ENCODE results near the gene WDR64. TPM values are rescaled to one million over a fixed set of nuclear protein-coding genes. Genes with fewer than 3 reads are reported as not detected.

WDR64 gene
- total and polyA plus RNA-seq, 2 experiments from 2014 or later: not detected

DNA sequence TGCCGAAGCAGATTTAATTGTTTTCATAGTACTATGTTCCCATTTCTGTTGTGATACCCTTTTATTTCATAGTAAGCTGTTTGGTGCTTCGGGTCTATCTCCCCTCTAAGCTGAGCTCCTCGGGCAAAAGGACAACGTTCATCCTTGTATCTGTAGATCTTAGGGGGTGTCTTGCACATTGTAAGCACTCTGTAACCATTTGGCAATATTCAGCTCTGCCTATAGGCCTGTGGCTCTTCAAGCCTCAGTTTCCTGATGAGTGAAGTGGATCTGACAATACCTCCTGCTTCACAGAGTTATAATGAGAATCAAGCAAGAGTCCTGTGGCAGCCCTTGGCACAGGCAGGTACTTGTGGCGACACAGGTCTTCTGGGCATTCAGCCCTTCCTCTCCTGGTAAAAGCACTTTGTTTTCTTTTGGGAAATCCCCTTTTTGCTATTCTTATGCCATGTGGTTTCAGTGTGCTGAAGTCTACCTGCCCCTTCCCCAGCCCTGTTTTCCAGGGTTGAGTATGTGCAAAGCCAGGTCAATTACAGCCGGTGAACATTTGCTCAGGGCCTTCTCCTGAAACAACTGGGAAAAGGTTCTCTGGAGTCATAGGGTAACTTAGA, 187.4 kb downstream of the WDR64 start (continued):
- no peak for TF ChIP-seq ZNF462 (CRISPR knock-in tag; IDR thresholded peaks at IDR 0.05)
- TF ChIP-seq CREB1 (CRISPR knock-in tag; IDR thresholded peaks at IDR 0.05; ENCODE audit: low read depth): no peak
- TF ChIP-seq ZNF331 (CRISPR knock-in tag; IDR thresholded peaks at IDR 0.05; ENCODE audit: low read depth): no peak
- TF ChIP-seq CTCF (conservative IDR thresholded peaks at IDR 0.05; ENCODE audit: low read depth in 2 of 2): no peak
- TF ChIP-seq JUNB (IDR thresholded peaks at IDR 0.05; ENCODE audit: unreplicated experiment): no peak

GRCh38 chr1:241840164-241840563, 188.1 kb downstream of the WDR64 start:
- Mint-ChIP-seq H3K9me3 (no peaks in the 10 kb centered on the region), H3K4me1 (no peaks in the 10 kb centered on the region), H3K27me3 (ENCODE audit: insufficient read depth, low read depth, poor library complexity) (no peaks in the 10 kb centered on the region), H3K36me3 (ENCODE audit: low read depth) (no peaks in the 10 kb centered on the region), H3K4me3 (no peak overlapping the region), H3K27ac (no peak overlapping the region)
- H3K4me1 ChIP-seq (ENCODE audit: insufficient read depth): no peaks in the 10 kb centered on the region
- H3K27ac ChIP-seq (ENCODE audit: low read depth): no peak overlapping the region
- H3K27me3 ChIP-seq (ENCODE audit: insufficient read depth): no peaks in the 10 kb centered on the region
- no peaks in the 10 kb centered on the region for H3F3A ChIP-seq (replicated peaks; ENCODE audit: low read depth)
- no peaks in the 10 kb centered on the region for H3K36me3 ChIP-seq (ENCODE audit: insufficient read depth)
- no peak for DNase-seq (ENCODE audit: low spot score)
- H3K9me2 ChIP-seq (ENCODE audit: insufficient read depth): no peaks in the 10 kb centered on the region
- H2AFZ ChIP-seq: no peak overlapping the region
- no peak overlapping the region for H3K4me2 ChIP-seq
- no peaks in the 10 kb centered on the region for H4K20me1 ChIP-seq (replicated peaks; ENCODE audit: insufficient read depth)
- ATAC-seq: no peak
- H3K79me2 ChIP-seq (replicated peaks; ENCODE audit: insufficient read depth): no peaks in the 10 kb centered on the region
- no peak overlapping the region for H3K4me3 ChIP-seq
- no peak for TF ChIP-seq ZNF114 (CRISPR knock-in tag; IDR thresholded peaks at IDR 0.05)
- TF ChIP-seq ZNF331 (CRISPR knock-in tag; IDR thresholded peaks at IDR 0.05; ENCODE audit: low read depth): no peak
- TF ChIP-seq EZH2 (IDR thresholded peaks at IDR 0.05; ENCODE audit: low read depth, unreplicated experiment): no peak
- TF ChIP-seq REST (IDR thresholded peaks at IDR 0.05; ENCODE audit: unreplicated experiment): no peak
- TF ChIP-seq CTCF (conservative IDR thresholded peaks at IDR 0.05; ENCODE audit: low read depth in 2 of 2): no peak
- no peak for TF ChIP-seq POLR2AphosphoS5 (IDR thresholded peaks at IDR 0.05; ENCODE audit: low read depth)
- no peak for TF ChIP-seq CREB1 (CRISPR knock-in tag; IDR thresholded peaks at IDR 0.05; ENCODE audit: low read depth)
